Stomach (tissue), 4 donors: Measurements from ENCODE around the gene LDB2.

Experiments
- EP300 ChIP-seq: sonication (generic); formaldehyde crosslinking; IDR thresholded peaks from one replicate; pipeline ENCODE4 v1.6.1; 2017; ENCODE audit warnings: antibody characterized with exemption
- POLR2A ChIP-seq, 4 donors: fragments of 450-650 bp; IDR thresholded peaks; one replicate each; pipeline ENCODE4 v1.6.1; 2016; ENCODE audit warnings: antibody characterized with exemption in 4 of 4, control low read depth in 2 of 4, mild to moderate bottlenecking in 1 of 4, moderate library complexity in 1 of 4
- POLR2AphosphoS5 ChIP-seq, 3 donors: sonication (generic); formaldehyde crosslinking; IDR thresholded peaks; one replicate each; pipeline ENCODE4 v1.6.1; 2016; ENCODE audit warnings: antibody characterized with exemption in 3 of 3
- TF ChIP-seq, protein P1 (sequence below), 7 experiments: fragments of 450-650 bp in 4 of 7; fragments of 200-600 bp in 3 of 7; sonication (generic) in 3 of 7; IDR thresholded peaks; one replicate each; pipeline ENCODE4 v1.5.1; 2016 to 2019; ENCODE audit warnings: antibody characterized with exemption in 7 of 7, control low read depth in 2 of 7, mild to moderate bottlenecking in 1 of 7

DNA sequence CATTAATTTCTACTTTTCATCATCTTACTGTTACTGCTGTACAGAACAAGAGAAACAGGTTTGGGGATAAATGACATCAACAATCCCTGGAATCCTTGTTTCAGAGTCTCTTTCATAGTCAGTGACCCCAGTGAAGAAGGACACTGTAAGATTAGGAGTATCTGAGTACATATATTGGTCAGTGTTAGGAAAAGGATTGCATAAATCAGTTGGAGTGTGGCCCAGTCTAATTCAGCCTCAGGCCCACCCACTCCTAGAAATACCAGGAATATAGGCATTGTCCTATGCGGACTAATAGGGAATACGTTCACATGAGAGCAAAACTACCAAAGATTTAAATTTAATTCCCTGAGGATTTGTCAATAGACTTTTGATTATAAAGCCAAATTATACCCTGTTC is 237.8 kb downstream of the LDB2 start:
- TF ChIP-seq, protein P1, sequence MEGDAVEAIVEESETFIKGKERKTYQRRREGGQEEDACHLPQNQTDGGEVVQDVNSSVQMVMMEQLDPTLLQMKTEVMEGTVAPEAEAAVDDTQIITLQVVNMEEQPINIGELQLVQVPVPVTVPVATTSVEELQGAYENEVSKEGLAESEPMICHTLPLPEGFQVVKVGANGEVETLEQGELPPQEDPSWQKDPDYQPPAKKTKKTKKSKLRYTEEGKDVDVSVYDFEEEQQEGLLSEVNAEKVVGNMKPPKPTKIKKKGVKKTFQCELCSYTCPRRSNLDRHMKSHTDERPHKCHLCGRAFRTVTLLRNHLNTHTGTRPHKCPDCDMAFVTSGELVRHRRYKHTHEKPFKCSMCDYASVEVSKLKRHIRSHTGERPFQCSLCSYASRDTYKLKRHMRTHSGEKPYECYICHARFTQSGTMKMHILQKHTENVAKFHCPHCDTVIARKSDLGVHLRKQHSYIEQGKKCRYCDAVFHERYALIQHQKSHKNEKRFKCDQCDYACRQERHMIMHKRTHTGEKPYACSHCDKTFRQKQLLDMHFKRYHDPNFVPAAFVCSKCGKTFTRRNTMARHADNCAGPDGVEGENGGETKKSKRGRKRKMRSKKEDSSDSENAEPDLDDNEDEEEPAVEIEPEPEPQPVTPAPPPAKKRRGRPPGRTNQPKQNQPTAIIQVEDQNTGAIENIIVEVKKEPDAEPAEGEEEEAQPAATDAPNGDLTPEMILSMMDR (IDR thresholded peaks at IDR 0.05) = no peak
- no peak for TF ChIP-seq EP300
- TF ChIP-seq POLR2A (IDR thresholded peaks at IDR 0.05) = no peak
- no peak for TF ChIP-seq POLR2AphosphoS5 (IDR thresholded peaks at IDR 0.05)
